ENCODE data around the gene BMERB1.

DNA sequence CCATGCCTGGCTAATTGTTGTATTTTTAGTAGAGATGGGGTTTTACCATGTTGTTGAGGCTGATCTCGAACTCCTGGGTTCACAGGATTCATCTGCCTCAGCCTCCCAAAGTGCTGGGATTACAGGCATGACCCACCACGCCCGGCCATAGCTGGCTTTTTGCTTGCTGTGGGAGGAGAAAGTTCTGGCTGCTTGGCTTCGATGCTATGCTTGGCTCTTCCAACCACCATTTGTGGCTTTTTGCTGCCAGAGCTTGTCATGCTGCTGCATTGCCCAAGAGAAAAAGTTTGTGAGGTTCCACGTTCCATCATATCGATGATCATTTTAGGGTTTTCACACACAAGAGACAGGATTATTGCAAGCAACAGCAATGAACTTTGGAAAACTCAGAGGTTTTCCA lies 16.2 kb downstream of the BMERB1 start:
- no peak for TF ChIP-seq SP1 (CRISPR knock-in tag; conservative IDR thresholded peaks at IDR 0.05)
- TF ChIP-seq NR1H2 (CRISPR knock-in tag; IDR thresholded peaks at IDR 0.05), result no peak
- TF ChIP-seq, protein P1, sequence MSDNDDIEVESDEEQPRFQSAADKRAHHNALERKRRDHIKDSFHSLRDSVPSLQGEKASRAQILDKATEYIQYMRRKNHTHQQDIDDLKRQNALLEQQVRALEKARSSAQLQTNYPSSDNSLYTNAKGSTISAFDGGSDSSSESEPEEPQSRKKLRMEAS (CRISPR knock-in tag; IDR thresholded peaks at IDR 0.05), result no peak
- no peak for TF ChIP-seq MXD4 (CRISPR knock-in tag; IDR thresholded peaks at IDR 0.05; ENCODE audit: borderline replicate concordance)
- TF ChIP-seq CBFB (CRISPR knock-in tag; IDR thresholded peaks at IDR 0.05; ENCODE audit: low read depth), result no peak
- no peak for TF ChIP-seq NR2C2 (CRISPR knock-in tag; IDR thresholded peaks at IDR 0.05)
- TF ChIP-seq, protein P2, sequence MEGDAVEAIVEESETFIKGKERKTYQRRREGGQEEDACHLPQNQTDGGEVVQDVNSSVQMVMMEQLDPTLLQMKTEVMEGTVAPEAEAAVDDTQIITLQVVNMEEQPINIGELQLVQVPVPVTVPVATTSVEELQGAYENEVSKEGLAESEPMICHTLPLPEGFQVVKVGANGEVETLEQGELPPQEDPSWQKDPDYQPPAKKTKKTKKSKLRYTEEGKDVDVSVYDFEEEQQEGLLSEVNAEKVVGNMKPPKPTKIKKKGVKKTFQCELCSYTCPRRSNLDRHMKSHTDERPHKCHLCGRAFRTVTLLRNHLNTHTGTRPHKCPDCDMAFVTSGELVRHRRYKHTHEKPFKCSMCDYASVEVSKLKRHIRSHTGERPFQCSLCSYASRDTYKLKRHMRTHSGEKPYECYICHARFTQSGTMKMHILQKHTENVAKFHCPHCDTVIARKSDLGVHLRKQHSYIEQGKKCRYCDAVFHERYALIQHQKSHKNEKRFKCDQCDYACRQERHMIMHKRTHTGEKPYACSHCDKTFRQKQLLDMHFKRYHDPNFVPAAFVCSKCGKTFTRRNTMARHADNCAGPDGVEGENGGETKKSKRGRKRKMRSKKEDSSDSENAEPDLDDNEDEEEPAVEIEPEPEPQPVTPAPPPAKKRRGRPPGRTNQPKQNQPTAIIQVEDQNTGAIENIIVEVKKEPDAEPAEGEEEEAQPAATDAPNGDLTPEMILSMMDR (IDR thresholded peaks at IDR 0.05), result no peak
- TF ChIP-seq, protein P3, sequence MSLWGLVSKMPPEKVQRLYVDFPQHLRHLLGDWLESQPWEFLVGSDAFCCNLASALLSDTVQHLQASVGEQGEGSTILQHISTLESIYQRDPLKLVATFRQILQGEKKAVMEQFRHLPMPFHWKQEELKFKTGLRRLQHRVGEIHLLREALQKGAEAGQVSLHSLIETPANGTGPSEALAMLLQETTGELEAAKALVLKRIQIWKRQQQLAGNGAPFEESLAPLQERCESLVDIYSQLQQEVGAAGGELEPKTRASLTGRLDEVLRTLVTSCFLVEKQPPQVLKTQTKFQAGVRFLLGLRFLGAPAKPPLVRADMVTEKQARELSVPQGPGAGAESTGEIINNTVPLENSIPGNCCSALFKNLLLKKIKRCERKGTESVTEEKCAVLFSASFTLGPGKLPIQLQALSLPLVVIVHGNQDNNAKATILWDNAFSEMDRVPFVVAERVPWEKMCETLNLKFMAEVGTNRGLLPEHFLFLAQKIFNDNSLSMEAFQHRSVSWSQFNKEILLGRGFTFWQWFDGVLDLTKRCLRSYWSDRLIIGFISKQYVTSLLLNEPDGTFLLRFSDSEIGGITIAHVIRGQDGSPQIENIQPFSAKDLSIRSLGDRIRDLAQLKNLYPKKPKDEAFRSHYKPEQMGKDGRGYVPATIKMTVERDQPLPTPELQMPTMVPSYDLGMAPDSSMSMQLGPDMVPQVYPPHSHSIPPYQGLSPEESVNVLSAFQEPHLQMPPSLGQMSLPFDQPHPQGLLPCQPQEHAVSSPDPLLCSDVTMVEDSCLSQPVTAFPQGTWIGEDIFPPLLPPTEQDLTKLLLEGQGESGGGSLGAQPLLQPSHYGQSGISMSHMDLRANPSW (CRISPR knock-in tag; conservative IDR thresholded peaks at IDR 0.05; ENCODE audit: low read depth), result no peak
- TF ChIP-seq ZNF263 (CRISPR knock-in tag; IDR thresholded peaks at IDR 0.05; ENCODE audit: low read depth), result no peak
- no peak for TF ChIP-seq RELA (CRISPR knock-in tag; IDR thresholded peaks at IDR 0.05; ENCODE audit: borderline replicate concordance)
- no peak for TF ChIP-seq RORB (CRISPR knock-in tag; IDR thresholded peaks at IDR 0.05)
- TF ChIP-seq, protein P4, sequence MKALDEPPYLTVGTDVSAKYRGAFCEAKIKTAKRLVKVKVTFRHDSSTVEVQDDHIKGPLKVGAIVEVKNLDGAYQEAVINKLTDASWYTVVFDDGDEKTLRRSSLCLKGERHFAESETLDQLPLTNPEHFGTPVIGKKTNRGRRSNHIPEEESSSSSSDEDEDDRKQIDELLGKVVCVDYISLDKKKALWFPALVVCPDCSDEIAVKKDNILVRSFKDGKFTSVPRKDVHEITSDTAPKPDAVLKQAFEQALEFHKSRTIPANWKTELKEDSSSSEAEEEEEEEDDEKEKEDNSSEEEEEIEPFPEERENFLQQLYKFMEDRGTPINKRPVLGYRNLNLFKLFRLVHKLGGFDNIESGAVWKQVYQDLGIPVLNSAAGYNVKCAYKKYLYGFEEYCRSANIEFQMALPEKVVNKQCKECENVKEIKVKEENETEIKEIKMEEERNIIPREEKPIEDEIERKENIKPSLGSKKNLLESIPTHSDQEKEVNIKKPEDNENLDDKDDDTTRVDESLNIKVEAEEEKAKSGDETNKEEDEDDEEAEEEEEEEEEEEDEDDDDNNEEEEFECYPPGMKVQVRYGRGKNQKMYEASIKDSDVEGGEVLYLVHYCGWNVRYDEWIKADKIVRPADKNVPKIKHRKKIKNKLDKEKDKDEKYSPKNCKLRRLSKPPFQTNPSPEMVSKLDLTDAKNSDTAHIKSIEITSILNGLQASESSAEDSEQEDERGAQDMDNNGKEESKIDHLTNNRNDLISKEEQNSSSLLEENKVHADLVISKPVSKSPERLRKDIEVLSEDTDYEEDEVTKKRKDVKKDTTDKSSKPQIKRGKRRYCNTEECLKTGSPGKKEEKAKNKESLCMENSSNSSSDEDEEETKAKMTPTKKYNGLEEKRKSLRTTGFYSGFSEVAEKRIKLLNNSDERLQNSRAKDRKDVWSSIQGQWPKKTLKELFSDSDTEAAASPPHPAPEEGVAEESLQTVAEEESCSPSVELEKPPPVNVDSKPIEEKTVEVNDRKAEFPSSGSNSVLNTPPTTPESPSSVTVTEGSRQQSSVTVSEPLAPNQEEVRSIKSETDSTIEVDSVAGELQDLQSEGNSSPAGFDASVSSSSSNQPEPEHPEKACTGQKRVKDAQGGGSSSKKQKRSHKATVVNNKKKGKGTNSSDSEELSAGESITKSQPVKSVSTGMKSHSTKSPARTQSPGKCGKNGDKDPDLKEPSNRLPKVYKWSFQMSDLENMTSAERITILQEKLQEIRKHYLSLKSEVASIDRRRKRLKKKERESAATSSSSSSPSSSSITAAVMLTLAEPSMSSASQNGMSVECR (CRISPR knock-in tag; IDR thresholded peaks at IDR 0.05; ENCODE audit: borderline replicate concordance), result no peak
- no peak for TF ChIP-seq FOXP1 (CRISPR knock-in tag; IDR thresholded peaks at IDR 0.05; ENCODE audit: borderline replicate concordance)
- no peak for TF ChIP-seq ATF3 (CRISPR knock-in tag; conservative IDR thresholded peaks at IDR 0.05)
